Activated naive CD4-positive, alpha-beta T cell treated with anti-CD3 and anti-CD28 coated beads, Interleukin-2, amount 50 U/mL, for 24 hours (primary cell): Measurements from ENCODE around the gene TUBB.

Experiments used
- H3K27ac Mint-ChIP-seq: one replicate; pipeline ENCODE4 v1.8.0; 2021; ENCODE audit warnings: mild to moderate bottlenecking, mixed read lengths
- H3K27me3 Mint-ChIP-seq: one replicate; pipeline ENCODE4 v1.8.0; 2021; ENCODE audit warnings: mixed read lengths
- H3K36me3 Mint-ChIP-seq: one replicate; pipeline ENCODE4 v1.8.0; 2021; ENCODE audit warnings: mixed read lengths
- H3K4me1 Mint-ChIP-seq: one replicate; pipeline ENCODE4 v1.8.0; 2021; ENCODE audit warnings: mixed read lengths
- H3K4me3 Mint-ChIP-seq: one replicate; pipeline ENCODE4 v1.8.0; 2021; ENCODE audit warnings: mild to moderate bottlenecking, mixed read lengths
- H3K9me3 Mint-ChIP-seq: one replicate; pipeline ENCODE4 v1.8.0; 2021; ENCODE audit warnings: mixed read lengths

The TUBB gene

DNA sequence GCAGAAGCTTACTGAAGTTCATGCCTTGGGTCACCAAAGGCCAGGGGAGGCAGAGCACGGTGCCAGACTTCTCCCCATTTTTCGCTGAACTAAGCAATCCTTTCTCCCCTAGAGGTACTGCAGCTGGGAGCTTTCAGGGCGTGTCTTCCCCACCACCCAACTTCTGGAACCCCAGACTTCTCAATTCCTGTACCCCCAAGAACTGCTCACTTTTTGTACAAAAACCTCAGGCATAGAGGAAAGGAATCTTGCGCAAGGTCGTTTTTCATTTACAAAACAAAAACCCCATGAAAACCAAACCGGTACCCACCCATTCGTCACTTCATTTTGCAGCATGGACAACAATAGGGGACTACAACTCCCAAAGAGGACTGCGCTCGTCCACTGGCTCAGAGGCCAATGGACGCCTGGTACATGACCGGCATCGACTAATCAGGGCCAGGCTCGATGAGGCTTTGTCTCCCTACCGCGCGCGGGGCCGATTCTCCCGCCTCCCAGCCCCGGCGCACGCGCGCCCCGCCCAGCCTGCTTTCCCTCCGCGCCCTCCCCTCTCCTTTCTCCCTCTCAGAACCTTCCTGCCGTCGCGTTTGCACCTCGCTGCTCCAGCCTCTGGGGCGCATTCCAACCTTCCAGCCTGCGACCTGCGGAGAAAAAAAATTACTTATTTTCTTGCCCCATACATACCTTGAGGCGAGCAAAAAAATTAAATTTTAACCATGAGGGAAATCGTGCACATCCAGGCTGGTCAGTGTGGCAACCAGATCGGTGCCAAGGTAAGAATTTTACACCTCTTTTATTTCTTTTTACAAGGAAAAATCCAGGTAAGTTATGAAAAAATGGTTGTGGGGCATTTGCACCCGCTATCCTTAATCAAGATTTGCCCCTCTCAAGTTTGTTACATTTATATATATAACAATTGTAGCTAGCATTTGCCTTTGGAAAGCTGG lies at the start of gene TUBB:
Gene TUBB, plus strand, starts transcription at position 562 of the 947 bp plus-strand sequence. Its CDS starts 155 bp downstream, at position 717.
- H3K27me3 Mint-ChIP-seq: no peaks in the 10 kb centered on the region
- no peaks in the 10 kb centered on the region for H3K9me3 Mint-ChIP-seq
- H3K27ac Mint-ChIP-seq: peak within 1 kb of the TSS; percentile 95
- peaks cover 62% of the 10 kb centered on the region for H3K4me1 Mint-ChIP-seq
- peaks cover 23% of the 10 kb centered on the region for H3K36me3 Mint-ChIP-seq
- H3K4me3 Mint-ChIP-seq: peak within 1 kb of the TSS; percentile 98

DNA sequence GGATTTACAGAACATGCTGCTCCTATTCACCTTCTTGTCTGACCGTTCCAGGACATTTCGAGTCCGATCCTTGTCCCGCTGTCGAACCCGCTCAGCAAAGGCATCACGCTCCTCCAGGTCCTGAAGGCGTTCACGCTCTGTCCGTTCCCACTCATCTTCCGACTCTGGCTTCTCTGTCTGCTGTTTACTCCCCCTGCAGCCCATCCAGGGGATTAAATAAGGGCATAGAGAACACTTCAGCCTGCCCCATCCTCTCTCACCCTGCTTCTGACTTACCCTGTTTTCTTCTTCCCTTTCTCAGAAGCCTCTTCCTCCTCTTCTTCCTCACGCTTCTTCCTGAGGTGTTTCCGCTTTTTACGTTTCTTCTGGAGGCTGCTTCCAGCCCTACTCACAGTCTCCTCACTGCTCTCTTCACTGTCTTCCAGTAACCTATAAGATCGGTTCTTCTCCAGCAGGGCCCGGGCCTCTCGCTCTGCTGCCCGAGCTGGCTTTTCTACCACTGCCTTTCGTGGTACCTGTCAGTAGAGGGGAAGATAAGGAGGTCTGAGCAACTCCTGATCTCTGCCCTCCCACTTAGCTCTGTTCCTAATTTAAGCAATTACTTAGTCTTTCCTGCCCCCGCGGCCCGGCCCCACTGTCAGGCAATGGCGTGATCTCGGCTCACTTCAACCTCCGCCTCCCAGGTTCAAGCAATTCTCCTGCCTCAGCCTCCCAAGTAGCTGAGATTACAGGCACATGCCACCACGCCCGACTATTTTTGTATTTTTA lies 49.2 kb upstream of the TUBB start:
- H3K4me1 Mint-ChIP-seq: peaks cover 48% of the 10 kb centered on the region
- peak overlapping the region; percentile 84 for H3K27ac Mint-ChIP-seq
- no peaks in the 10 kb centered on the region for H3K9me3 Mint-ChIP-seq
- H3K4me3 Mint-ChIP-seq: peak overlapping the region; percentile 90
- H3K36me3 Mint-ChIP-seq: peaks cover 10% of the 10 kb centered on the region
- H3K27me3 Mint-ChIP-seq: no peaks in the 10 kb centered on the region

DNA sequence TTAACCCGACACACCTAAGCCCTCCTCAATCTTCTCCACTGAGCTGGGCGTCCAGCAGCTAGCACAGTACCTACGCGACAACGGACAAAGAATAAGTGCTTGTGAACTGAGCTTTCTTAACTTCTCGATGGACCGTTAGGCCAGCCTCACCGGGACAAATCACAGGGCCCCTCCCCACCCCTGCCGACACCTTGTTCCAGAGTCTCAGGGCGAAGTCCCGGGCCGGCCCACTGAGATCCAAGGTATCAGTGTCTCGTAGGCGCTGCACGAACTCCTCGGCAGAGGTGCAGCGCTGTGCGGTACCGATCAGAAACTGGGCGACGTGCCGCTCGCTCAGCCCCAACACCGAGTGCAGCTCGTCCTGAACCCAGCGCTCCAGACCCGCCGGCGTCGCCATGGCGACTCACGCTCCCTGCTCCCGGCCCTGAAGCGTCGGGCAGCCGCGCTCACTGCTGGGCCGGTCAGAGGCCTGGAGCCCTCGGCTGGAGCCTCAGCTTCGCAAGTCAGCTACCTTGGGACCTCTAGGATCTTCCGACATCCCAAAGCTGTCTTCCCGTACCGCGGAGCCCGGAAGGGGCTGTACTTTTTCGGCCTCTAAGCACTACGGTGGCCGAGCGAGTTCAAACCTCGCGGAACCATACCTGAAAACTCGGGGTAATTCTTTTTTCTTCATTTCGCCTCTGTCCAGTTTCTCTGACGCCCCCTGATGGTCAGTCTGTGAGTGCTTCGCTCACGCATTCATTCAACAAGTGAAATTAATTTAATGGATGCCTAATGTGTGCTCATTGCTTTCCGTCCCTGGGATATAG lies 47.5 kb upstream of the TUBB start, which contains the start of gene DHX16:
Gene DHX16, minus strand, starts transcription at position 562 of the 809 bp plus-strand sequence. Its CDS starts 165 bp downstream, at position 397.
- peak within 1 kb of the TSS; percentile 90 for H3K4me3 Mint-ChIP-seq
- peak within 1 kb of the TSS; percentile 98 for H3K27ac Mint-ChIP-seq
- H3K27me3 Mint-ChIP-seq: no peaks in the 10 kb centered on the region
- peaks cover 42% of the 10 kb centered on the region for H3K4me1 Mint-ChIP-seq
- H3K36me3 Mint-ChIP-seq: peaks cover 17% of the 10 kb centered on the region
- H3K9me3 Mint-ChIP-seq: no peaks in the 10 kb centered on the region

DNA sequence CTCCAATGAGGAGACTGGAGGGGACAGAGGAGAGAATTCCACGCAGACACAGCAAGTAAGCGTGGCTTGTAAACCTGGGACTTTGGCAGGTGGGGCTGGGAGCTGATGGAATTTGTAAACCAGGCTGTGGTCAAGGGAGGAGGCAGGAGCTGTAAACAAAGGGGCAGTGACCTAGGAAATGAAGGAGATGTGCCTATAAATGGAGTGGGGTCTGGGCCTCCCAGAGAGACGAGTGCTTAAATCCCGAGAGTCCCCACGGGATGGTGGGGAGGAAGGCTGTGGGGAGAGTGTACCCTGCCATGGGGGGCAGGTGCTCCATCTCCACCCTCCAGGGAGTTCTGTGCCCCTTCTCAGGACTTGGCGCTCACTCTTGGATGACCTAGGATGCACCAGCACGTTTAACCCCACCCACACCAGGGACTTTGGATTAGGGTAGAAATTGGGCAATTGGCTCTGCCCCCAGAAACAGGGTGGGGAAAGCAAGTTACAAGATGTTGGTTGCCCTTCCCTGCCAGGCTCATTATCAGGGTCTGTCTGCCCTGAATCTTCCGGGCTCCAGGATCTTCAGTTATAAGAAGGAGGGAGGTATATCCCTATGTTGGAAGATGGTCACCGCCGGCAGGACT lies 43.4 kb upstream of the TUBB start:
- peak overlapping the region; percentile 83 for H3K27ac Mint-ChIP-seq
- no peaks in the 10 kb centered on the region for H3K9me3 Mint-ChIP-seq
- H3K4me3 Mint-ChIP-seq: no peak overlapping the region
- H3K36me3 Mint-ChIP-seq: peaks cover 21% of the 10 kb centered on the region
- H3K4me1 Mint-ChIP-seq: peaks cover 45% of the 10 kb centered on the region
- no peaks in the 10 kb centered on the region for H3K27me3 Mint-ChIP-seq

DNA sequence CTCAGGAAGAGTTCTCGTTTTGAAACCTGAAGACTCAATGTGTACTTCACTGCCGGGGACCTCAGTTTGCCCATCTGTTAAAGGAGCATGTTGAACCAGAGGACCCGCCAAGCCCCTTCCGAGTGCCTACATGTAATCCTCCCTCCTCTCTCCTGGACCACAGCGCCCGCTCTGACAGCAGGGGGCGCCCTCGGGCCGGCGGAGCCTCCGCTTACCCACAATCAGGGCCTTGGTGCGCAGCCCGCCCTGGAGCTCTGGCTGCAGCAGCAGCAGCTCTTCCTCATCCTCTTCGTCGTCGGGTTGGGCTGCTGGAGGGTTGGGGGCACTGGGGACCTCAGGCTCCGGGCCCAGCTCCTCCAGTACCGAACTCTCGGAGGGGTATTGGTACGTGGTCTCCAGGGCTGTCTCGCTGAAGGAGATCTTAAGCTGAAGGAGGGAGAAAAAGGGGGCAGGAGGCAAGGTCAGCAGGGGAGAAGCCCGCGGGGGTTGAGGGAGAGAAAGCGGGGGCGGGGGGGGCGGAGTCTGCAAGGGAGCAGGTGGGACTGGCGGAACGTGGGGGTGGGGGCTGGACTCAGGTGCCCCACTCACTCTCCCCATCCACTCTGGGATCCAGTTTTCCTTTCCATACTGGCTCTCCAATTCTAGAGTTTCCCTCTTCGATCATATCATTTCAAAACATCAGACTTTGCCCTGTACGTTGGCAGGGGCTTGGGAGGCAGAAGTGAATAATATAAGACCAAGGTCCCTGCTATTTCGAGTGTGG lies 41.0 kb upstream of the TUBB start:
- Mint-ChIP-seq H3K4me3 (peak overlapping the region; percentile 91), H3K27me3 (no peaks in the 10 kb centered on the region), H3K36me3 (peaks cover 33% of the 10 kb centered on the region), H3K9me3 (no peaks in the 10 kb centered on the region), H3K4me1 (peaks cover 37% of the 10 kb centered on the region), H3K27ac (peak overlapping the region; percentile 89)

DNA sequence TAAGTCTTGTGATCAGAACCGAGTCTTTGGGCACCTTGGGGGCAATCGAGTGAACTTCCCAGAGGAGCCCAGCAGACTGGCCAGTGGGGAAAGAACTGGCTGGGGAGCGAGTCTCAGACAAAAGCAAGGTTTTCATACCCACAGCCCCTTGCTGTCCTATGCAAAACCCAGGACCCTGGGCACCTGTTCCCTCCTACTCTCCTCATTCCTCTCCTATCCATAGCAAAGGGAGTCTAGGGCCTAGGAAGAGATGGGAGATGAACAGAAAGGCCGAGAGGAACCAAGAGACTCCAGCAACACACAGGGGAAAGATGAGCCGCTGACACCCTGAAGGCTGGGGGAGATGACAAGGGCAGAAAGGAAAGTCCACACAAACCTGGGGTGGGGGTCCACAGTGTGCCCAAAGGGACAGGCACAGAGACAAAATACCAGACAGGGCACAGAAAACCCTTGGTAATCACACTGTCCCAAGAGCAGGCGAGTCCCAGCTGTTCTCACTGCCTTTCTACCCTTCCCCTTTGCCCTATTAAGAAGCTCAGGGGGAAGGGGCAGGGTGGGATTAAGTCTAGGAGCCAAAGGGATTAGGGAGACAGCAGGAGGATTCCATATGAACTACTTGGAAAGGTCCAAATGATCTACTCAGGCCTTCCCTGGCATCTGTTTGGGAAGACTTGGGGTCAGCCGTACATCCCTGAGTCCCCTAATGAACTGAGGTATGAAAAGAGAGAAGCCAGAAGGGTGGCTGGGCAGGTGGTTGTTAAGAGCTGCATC lies 40.2 kb upstream of the TUBB start:
- Mint-ChIP-seq H3K27me3 (no peaks in the 10 kb centered on the region), H3K36me3 (peaks cover 35% of the 10 kb centered on the region), H3K4me3 (peak overlapping the region; percentile 91), H3K9me3 (no peaks in the 10 kb centered on the region), H3K27ac (peak overlapping the region; percentile 88), H3K4me1 (peaks cover 37% of the 10 kb centered on the region)

DNA sequence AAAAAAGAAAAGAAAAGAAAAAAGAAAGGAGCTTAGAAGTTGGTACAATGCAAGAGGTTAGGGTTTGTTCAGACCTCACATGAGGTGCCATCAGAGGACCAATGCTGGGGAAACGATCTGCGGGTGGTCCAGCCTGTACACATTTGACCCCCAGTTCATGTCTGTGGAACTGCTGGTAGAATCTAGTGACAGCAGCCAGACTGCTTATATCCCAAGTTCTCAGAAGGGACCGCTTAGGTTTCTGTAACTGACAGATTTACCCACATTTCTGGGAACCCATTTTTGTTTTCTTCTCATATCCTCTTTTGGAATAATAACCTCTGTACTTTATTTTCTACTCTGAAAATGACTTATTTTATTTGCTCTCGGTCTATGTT lies 38.4 kb upstream of the TUBB start:
- no peaks in the 10 kb centered on the region for H3K9me3 Mint-ChIP-seq
- H3K27me3 Mint-ChIP-seq: no peaks in the 10 kb centered on the region
- H3K36me3 Mint-ChIP-seq: peaks cover 32% of the 10 kb centered on the region
- peak overlapping the region; percentile 96 for H3K27ac Mint-ChIP-seq
- H3K4me3 Mint-ChIP-seq: peak overlapping the region; percentile 91
- H3K4me1 Mint-ChIP-seq: peaks cover 30% of the 10 kb centered on the region

DNA sequence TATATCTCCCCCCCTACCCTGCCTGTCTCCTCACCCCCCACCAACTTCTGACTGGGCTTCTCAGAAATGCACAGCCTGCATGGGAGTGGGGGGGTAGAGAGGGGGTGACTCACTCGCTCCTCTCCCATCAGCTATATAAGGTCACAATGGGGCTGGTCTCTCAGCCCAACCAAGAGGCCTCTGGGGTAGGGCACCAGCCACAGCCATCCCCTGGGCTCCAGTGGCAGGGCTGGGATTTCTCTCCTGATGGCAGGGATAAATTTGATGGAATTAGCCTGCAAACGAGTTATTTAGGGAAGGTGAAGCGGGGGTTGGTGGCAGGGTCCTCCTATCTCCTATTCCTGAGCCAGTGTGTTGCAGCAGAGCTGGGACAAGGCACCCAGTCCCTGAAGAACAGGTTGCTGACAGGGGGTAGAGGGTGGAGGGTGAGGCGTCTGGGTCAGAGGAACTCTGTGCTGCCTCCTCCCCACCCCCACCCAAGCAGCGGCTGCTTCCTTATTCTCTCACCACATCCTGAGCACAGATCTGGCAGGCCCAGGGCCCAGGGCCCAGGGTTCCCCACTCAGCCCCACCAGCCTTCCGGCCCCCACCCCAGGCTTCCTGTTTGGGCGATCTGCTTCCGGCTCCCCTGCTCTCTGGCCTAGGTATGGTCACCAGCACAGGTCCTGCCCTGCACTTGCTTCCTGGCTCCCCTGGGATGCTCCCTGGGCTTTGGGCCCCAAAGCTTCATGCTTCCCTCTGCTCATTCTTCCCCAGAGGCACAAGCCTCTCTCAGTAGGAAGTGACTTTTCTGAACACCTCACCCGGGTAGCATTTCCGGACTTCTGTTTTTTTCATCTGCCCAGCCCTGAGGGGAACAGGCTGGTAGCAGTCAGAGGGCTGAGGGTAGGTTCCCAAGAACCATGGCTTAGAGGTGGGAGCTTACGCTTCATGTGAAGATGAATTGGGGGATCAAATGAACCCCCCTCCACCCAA lies 37.7 kb upstream of the TUBB start:
- Mint-ChIP-seq H3K27ac (peak overlapping the region; percentile 96), H3K9me3 (no peaks in the 10 kb centered on the region), H3K4me3 (peak overlapping the region; percentile 91), H3K36me3 (peaks cover 32% of the 10 kb centered on the region), H3K4me1 (peaks cover 30% of the 10 kb centered on the region), H3K27me3 (no peaks in the 10 kb centered on the region)

DNA sequence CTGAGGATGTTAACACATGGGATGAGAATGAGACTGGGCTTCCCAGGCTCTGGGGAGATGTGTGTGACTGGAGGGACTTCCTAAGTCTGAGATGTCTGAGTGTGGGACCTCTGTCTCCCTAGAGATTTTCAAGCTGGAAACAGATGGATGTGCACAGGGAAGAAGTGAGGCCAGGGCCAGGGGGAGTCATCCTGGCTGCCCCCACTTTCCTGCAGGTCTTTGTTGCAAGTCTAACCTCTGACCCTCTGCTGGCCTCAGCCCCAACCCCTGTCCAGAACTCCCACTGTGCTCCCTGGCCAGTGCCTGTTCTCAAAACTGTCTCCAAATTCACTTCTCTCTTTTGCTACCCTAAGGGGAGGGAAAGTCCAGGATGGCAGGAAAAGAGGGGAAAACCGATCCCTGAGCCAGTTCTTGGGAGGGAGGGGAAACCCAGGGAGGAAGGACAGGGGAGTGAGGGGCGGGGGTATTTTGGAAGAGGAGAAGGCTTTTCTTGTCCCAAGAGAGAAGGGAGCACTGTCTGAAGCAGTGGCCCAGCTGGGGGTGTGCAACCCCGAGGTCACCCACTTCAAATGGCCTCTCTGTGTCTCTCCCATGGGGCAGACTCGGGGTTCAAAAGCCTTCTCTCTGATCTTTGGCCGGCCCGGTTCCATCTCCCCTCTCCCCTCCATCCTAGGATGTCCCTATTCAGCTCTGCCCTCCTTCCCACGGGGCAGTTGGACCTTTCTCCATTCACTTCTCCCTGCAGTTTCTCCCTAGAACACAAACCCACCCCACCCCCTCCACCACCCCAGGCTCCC lies 36.8 kb upstream of the TUBB start:
- peaks cover 39% of the 10 kb centered on the region for H3K4me1 Mint-ChIP-seq
- peak overlapping the region; percentile 91 for H3K4me3 Mint-ChIP-seq
- H3K9me3 Mint-ChIP-seq: no peaks in the 10 kb centered on the region
- peaks cover 32% of the 10 kb centered on the region for H3K36me3 Mint-ChIP-seq
- no peaks in the 10 kb centered on the region for H3K27me3 Mint-ChIP-seq
- H3K27ac Mint-ChIP-seq: peak overlapping the region; percentile 96

DNA sequence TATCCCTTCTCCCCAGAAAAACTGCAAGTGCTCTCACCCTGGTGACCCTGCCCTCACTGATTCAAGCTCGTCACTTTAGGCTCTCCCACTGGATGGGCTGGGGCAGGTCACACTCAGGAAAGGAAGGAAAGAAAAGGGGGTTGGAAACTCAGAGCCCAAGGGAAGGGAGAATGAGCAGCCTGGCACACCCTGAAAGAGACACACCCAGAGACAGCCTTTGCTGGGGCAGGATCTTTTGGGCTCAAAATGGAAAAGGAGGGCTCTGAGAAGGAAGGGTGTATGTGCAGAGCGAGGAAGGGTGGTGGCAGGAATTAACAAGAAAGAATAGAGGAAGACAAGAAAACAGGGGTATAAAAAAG lies 36.2 kb upstream of the TUBB start:
- H3K27me3 Mint-ChIP-seq: no peaks in the 10 kb centered on the region
- H3K4me3 Mint-ChIP-seq: peak overlapping the region; percentile 91
- no peaks in the 10 kb centered on the region for H3K9me3 Mint-ChIP-seq
- peaks cover 40% of the 10 kb centered on the region for H3K4me1 Mint-ChIP-seq
- H3K36me3 Mint-ChIP-seq: peaks cover 30% of the 10 kb centered on the region
- H3K27ac Mint-ChIP-seq: peak overlapping the region; percentile 96

DNA sequence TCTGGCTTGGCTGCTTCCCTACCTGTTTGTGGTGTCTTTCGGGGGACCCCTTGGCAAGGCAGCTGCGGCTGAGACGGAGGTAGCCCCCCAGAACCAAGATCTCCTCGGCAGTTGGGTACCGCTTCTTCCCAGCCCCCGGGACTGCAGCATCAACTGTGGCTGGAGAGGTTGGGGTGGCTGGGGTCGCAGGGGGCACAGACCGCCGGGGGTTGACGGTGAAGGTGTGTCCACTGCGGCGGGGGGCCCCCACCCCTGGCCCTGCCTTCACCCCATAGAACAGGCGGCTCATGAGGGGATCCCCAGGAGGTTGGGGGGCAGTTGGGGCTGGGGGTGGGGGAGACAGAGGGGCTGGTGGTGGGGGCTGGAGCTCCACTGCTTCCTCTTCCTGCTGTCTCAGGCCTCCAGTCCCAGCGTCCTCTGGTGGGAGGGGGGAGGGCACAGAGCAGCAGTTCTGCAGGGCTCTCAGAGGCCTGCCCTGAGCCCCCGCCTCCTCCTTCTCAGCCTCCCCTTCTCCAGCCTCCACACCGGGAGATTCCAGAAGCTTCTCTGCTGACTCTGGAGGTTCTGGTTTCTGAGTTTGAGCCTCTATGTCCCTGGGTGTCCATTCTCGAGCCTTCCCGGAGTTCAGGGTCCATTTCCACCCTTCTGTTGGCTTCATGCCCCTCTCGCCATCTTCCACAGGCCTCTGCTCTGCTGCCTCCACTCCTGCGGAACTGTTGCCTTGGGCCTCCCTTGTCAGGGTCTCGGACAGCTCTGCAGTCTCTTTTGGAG lies 35.6 kb upstream of the TUBB start:
- Mint-ChIP-seq H3K4me3 (peak overlapping the region; percentile 91), H3K27ac (peak overlapping the region; percentile 96), H3K4me1 (peaks cover 40% of the 10 kb centered on the region)

More for the DNA sequence above, 35.6 kb upstream of the TUBB start:
- H3K27me3 Mint-ChIP-seq: no peaks in the 10 kb centered on the region
- no peaks in the 10 kb centered on the region for H3K9me3 Mint-ChIP-seq
- H3K36me3 Mint-ChIP-seq: peaks cover 26% of the 10 kb centered on the region
